ENCODE data around the gene MZT2A.
"Not testable (repeated sequence)": the region's sequence is repeated elsewhere in the genome, so short reads cannot be mapped to it uniquely, and the experiment has no call there.

The MZT2A gene

GRCh38 chr2:131445896-131446295 is 46.3 kb downstream of the MZT2A start:
- DNase-seq, result no peak

DNA sequence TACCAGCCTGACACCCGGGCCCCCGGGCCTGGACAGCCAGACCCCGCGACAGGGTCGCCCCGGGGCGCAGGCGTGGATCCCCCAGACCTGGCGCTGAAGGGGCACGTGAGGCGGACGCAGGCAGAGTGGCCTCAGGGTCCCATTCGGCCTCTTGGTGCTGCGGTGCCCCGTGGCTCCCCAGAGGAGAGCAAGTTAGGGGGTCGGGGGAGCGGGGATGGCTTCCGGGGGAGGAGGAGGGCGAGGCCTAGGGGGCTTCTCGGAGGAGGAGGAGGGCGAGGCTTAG is 46.7 kb downstream of the MZT2A start:
- not testable (repeated sequence) for DNase-seq

DNA sequence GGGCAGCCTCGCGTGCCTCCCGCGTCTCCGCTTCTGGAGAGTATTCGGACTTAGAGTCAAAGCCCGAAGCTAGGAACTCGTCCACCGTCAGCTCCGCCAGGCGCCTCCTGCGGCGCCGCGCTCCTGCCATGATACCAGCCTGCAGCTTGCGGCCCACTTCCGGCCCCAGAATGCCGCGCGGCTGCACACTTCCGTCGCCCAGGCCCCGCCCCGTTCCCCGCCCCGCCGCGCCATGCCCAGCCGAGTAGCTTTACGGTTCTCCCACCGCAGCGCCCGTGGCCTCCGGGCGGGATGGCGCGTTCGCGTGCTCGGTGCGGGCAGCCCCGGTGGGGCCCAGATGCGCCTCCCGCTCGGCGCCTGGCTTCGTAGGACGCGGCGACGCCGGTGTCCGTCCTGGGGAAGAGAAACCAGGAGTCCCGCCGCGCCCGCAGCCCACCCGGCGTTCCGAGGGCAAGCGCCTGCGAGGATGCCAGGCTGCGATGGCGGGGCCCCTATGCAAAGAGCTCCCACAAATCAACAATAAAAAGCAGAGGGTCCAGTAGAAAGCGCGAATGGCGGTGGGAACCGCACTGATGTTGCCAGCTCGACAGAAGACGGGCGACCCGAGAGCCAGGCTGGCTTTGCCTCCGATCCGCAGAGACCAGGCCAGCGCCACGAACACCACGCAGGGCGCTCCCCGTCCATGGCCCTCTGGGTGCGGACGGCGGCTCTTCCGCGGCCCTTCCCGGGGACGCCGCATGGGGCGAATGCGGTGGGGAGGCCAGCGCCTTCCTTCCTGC is 47.3 kb downstream of the MZT2A start:
- not testable (repeated sequence) for DNase-seq

GRCh38 chr2:131440742-131441468 is 51.3 kb downstream of the MZT2A start:
- not testable (repeated sequence) for DNase-seq

Data from islet precursor cell (in vitro differentiated cells).